H9 (cell line): ENCODE data around the gene ANXA7. TPM values are rescaled to one million over a fixed set of nuclear protein-coding genes. Genes with fewer than 3 reads are reported as not detected.

Experiments used
- DNase-seq: peaks from one replicate; pipeline ENCODE4 v3.0.0-alpha.2; 2017
- H2AFZ ChIP-seq: one replicate; pipeline ENCODE4 v1.6.1; 2013; ENCODE audit warnings: mild to moderate bottlenecking, low read length, control low read depth, moderate library complexity
- H2AK5ac ChIP-seq: 2 replicates; pipeline ENCODE4 v1.6.1; 2013; ENCODE audit warnings: low read length, control low read depth, mixed read lengths; ENCODE audit not compliant: insufficient read length
- H2BK120ac ChIP-seq: one replicate; pipeline ENCODE4 v1.6.1; 2013; ENCODE audit warnings: low read depth, mild to moderate bottlenecking, low read length, control low read depth, inconsistent platforms; ENCODE audit not compliant: poor library complexity, severe bottlenecking
- H2BK12ac ChIP-seq: 2 replicates; pipeline ENCODE4 v1.6.1; 2013; ENCODE audit warnings: low read length, control low read depth, mixed read lengths, low read depth; ENCODE audit not compliant: insufficient read length
- H2BK15ac ChIP-seq: 2 replicates; pipeline ENCODE4 v1.6.1; 2013; ENCODE audit warnings: low read depth, low read length, control low read depth
- H2BK20ac ChIP-seq: one replicate; pipeline ENCODE4 v1.6.1; 2013; ENCODE audit warnings: low read depth, mild to moderate bottlenecking, low read length, control low read depth, inconsistent platforms; ENCODE audit not compliant: poor library complexity, severe bottlenecking
- H2BK5ac ChIP-seq: 2 replicates; pipeline ENCODE4 v1.6.1; 2013; ENCODE audit warnings: low read length, control low read depth, mixed read lengths; ENCODE audit not compliant: insufficient read length
- H3K14ac ChIP-seq: 2 replicates; pipeline ENCODE4 v1.6.1; 2013; ENCODE audit warnings: low read length, control low read depth; ENCODE audit not compliant: insufficient read depth
- H3K18ac ChIP-seq: 2 replicates; pipeline ENCODE4 v1.6.1; 2013; ENCODE audit warnings: low read depth, mild to moderate bottlenecking, mixed read lengths, low read length, control low read depth; ENCODE audit not compliant: insufficient read length
- H3K23ac ChIP-seq: 2 replicates; pipeline ENCODE4 v1.6.1; 2013; ENCODE audit warnings: low read length, control low read depth, mixed read lengths, low read depth; ENCODE audit not compliant: insufficient read length
- H3K23me2 ChIP-seq: 2 replicates; pipeline ENCODE4 v1.6.1; 2013; ENCODE audit warnings: low read depth, mild to moderate bottlenecking, mixed read lengths, low read length, control low read depth; ENCODE audit not compliant: insufficient read length, poor library complexity, severe bottlenecking
- H3K27ac ChIP-seq: 2 replicates; pipeline ENCODE4 v1.5.1; 2013; ENCODE audit warnings: low read length, control low read depth, mixed read lengths, low read depth; ENCODE audit not compliant: insufficient read length
- H3K27me3 ChIP-seq: 2 replicates; pipeline ENCODE4 v1.6.1; 2013; ENCODE audit warnings: low read length, control low read depth, inconsistent platforms; ENCODE audit not compliant: insufficient read depth
- H3K4ac ChIP-seq: 2 replicates; pipeline ENCODE4 v1.6.1; 2013; ENCODE audit warnings: low read depth, mild to moderate bottlenecking, control low read depth, inconsistent platforms, low read length, moderate library complexity
- H3K4me1 ChIP-seq: 2 replicates; pipeline ENCODE4 v1.6.1; 2013; ENCODE audit warnings: low read length, control low read depth, inconsistent platforms; ENCODE audit not compliant: insufficient read depth
- H3K4me2 ChIP-seq: 2 replicates; pipeline ENCODE4 v1.6.1; 2013; ENCODE audit warnings: low read length, control low read depth, mixed read lengths; ENCODE audit not compliant: insufficient read length, insufficient read depth
- H3K56ac ChIP-seq: 2 replicates; pipeline ENCODE4 v1.6.1; 2013; ENCODE audit warnings: low read depth, mild to moderate bottlenecking, mixed read lengths, low read length, control low read depth; ENCODE audit not compliant: insufficient read length
- H3K79me1 ChIP-seq: 2 replicates; pipeline ENCODE4 v1.6.1; 2013; ENCODE audit warnings: low read depth, mild to moderate bottlenecking, moderate library complexity, low read length, control low read depth, inconsistent platforms; ENCODE audit not compliant: insufficient read depth, poor library complexity, severe bottlenecking
- H3K79me2 ChIP-seq: 2 replicates; pipeline ENCODE4 v1.6.1; 2013; ENCODE audit warnings: low read length, control low read depth, inconsistent platforms; ENCODE audit not compliant: insufficient read depth
- H3K9ac ChIP-seq: 2 replicates; pipeline ENCODE4 v1.6.1; 2013; ENCODE audit warnings: low read length, control low read depth, mixed read lengths; ENCODE audit not compliant: insufficient read length; ENCODE audit errors: extremely low read depth
- H3K9me3 ChIP-seq: one replicate; pipeline ENCODE4 v1.6.1; 2013; ENCODE audit warnings: low read depth, low read length, inconsistent platforms; ENCODE audit not compliant: control insufficient read depth
- H3T11ph ChIP-seq: one replicate; pipeline ENCODE4 v1.6.1; 2013; ENCODE audit warnings: mild to moderate bottlenecking, low read length, control low read depth, inconsistent platforms
- H4K20me1 ChIP-seq: one replicate; pipeline ENCODE4 v1.6.1; 2013; ENCODE audit not compliant: control insufficient read depth, insufficient read length, insufficient read depth
- H4K5ac ChIP-seq: 2 replicates; pipeline ENCODE4 v1.6.1; 2013; ENCODE audit warnings: low read depth, mild to moderate bottlenecking, mixed read lengths, low read length, control low read depth; ENCODE audit not compliant: insufficient read length
- H4K8ac ChIP-seq: replicated peaks from 2 replicates; pipeline ENCODE4 v1.6.1; 2013; ENCODE audit warnings: low read length, control low read depth, mixed read lengths, low read depth; ENCODE audit not compliant: insufficient read length
- H4K91ac ChIP-seq: 2 replicates; pipeline ENCODE4 v1.6.1; 2013; ENCODE audit warnings: low read depth, mild to moderate bottlenecking, moderate library complexity, mixed read lengths, low read length, control low read depth; ENCODE audit not compliant: insufficient read length
- H3K27ac Mint-ChIP-seq, 3 experiments: 2 replicates in 2 of 3; 3 replicates in 1 of 3; pipeline ENCODE4 v1.8.0; 2020 to 2021; ENCODE audit warnings: mixed read lengths in 3 of 3, mild to moderate bottlenecking in 1 of 3, moderate library complexity in 1 of 3
- H3K27me3 Mint-ChIP-seq: 2 replicates; pipeline ENCODE4 v1.8.0; 2021; ENCODE audit warnings: low read depth, mild to moderate bottlenecking, moderate library complexity, mixed read lengths
- H3K36me3 Mint-ChIP-seq, 3 experiments: 2 replicates in 2 of 3; 3 replicates in 1 of 3; pipeline ENCODE4 v1.8.0; 2020 to 2021; ENCODE audit warnings: low read depth in 3 of 3, mixed read lengths in 3 of 3; ENCODE audit not compliant: insufficient read depth in 1 of 3
- H3K4me1 Mint-ChIP-seq, 2 experiments: 2 replicates each; pipeline ENCODE4 v1.8.0; 2020; ENCODE audit warnings: mixed read lengths in 2 of 2
- H3K4me3 Mint-ChIP-seq, 2 experiments: 2 replicates in 1 of 2; 3 replicates in 1 of 2; pipeline ENCODE4 v1.8.0; 2020 to 2021; ENCODE audit warnings: mild to moderate bottlenecking in 2 of 2, mixed read lengths in 2 of 2, moderate library complexity in 1 of 2
- H3K9me3 Mint-ChIP-seq, 2 experiments: 2 replicates in 1 of 2; 3 replicates in 1 of 2; pipeline ENCODE4 v1.8.0; 2020; ENCODE audit warnings: mild to moderate bottlenecking in 2 of 2, mixed read lengths in 2 of 2, moderate library complexity in 1 of 2
- CTCF ChIP-seq: fragments of 200-600 bp; sonication (generic); conservative IDR thresholded peaks from 3 replicates; pipeline ENCODE4 v1.8.0; 2021; ENCODE audit warnings: antibody characterized with exemption, mild to moderate bottlenecking
- WGBS: extraction: QIAGEN DNeasy Blood & Tissue Kit; methylation state at CpG from one replicate; pipeline ENCODE4 v1.1.7; 2013; ENCODE audit warnings: missing lambda C conversion rate, low lambda C conversion rate, mixed read lengths; ENCODE audit not compliant: insufficient read length; ENCODE audit errors: extremely low coverage; 5-methylcytosine and 5-hydroxymethylcytosine counted together
- total RNA-seq: library from RNA; stranded (reverse); gene quantifications from 2 replicates; pipeline ENCODE4 v1.2.1, GENCODE V29; 2021

The ANXA7 gene
- total RNA-seq, 1 experiment from 2014 or later = 84.6 TPM

- no peak overlapping the region for H3K4me3 Mint-ChIP-seq
- no peak overlapping the region for H3K18ac ChIP-seq
- H3T11ph ChIP-seq = no peak overlapping the region
- TF ChIP-seq CTCF = no peak
- H3K9me3 ChIP-seq = no peaks in the 10 kb centered on the region
- no peak overlapping the region for H2AK5ac ChIP-seq
- no peaks in the 10 kb centered on the region for H3K27me3 ChIP-seq
- H4K8ac ChIP-seq = no peak overlapping the region
- H4K5ac ChIP-seq = no peak overlapping the region
- no peak for DNase-seq
- H2BK120ac ChIP-seq = no peak overlapping the region
- H3K4ac ChIP-seq = no peak overlapping the region
- peaks cover 5% of the 10 kb centered on the region for H3K23me2 ChIP-seq
- H3K27ac Mint-ChIP-seq = no peak overlapping the region
- H4K91ac ChIP-seq = no peak overlapping the region
- H3K27ac ChIP-seq = no peak overlapping the region
- H3K9me3 Mint-ChIP-seq = no peaks in the 10 kb centered on the region
- no CpG with 5 or more reads among the region's 4 CpGs for WGBS
- no peaks in the 10 kb centered on the region for H3K79me2 ChIP-seq
- no peak overlapping the region for H2BK5ac ChIP-seq
- H3K9ac ChIP-seq = no peak overlapping the region
- H3K23ac ChIP-seq = no peak overlapping the region
- H3K56ac ChIP-seq = no peak overlapping the region
- no peak overlapping the region for H2AFZ ChIP-seq
- no peak overlapping the region for H2BK12ac ChIP-seq
- H2BK15ac ChIP-seq = no peak overlapping the region
- H2BK20ac ChIP-seq = no peak overlapping the region
- H3K4me1 Mint-ChIP-seq = peaks cover 10 to 15% of the 10 kb centered on the region in 2 experiments
- H3K36me3 Mint-ChIP-seq = no peaks in the 10 kb centered on the region
- H3K79me1 ChIP-seq = no peaks in the 10 kb centered on the region
- no peak overlapping the region for H3K4me2 ChIP-seq
- H4K20me1 ChIP-seq = no peaks in the 10 kb centered on the region
- no peaks in the 10 kb centered on the region for H3K4me1 ChIP-seq
- H3K14ac ChIP-seq = no peak overlapping the region
- H3K27me3 Mint-ChIP-seq = peaks cover 15% of the 10 kb centered on the region
Measured at GRCh38 chr10:73357166-73357565, 56.7 kb downstream of the ANXA7 start.
